Ectodermal cell (in vitro differentiated cells): Measurements from ENCODE around the gene ARHGEF33.

Experiments
- H3K27ac ChIP-seq: 2 replicates; pipeline ENCODE4 v1.7.0; 2013; ENCODE audit warnings: mild to moderate bottlenecking, low read depth, low read length; ENCODE audit not compliant: insufficient read depth, poor library complexity, severe bottlenecking
- H3K27me3 ChIP-seq: 2 replicates; pipeline ENCODE4 v1.7.0; 2013; ENCODE audit warnings: mild to moderate bottlenecking, low read length; ENCODE audit not compliant: insufficient read depth, control insufficient read depth, poor library complexity, severe bottlenecking
- H3K36me3 ChIP-seq: one replicate; pipeline ENCODE4 v1.7.0; 2013; ENCODE audit warnings: low read length; ENCODE audit not compliant: control insufficient read depth, insufficient read depth
- H3K4me1 ChIP-seq: one replicate; pipeline ENCODE4 v1.7.0; 2013; ENCODE audit warnings: low read length; ENCODE audit not compliant: control insufficient read depth, insufficient read depth
- H3K4me3 ChIP-seq: 2 replicates; pipeline ENCODE4 v1.7.0; 2013; ENCODE audit warnings: low read depth, low read length, control low read depth; ENCODE audit not compliant: insufficient read depth
- H3K9me3 ChIP-seq: 2 replicates; pipeline ENCODE4 v1.7.0; 2013; ENCODE audit warnings: mild to moderate bottlenecking, low read length, moderate library complexity; ENCODE audit not compliant: control insufficient read depth
- WGBS, 2 experiments: methylation state at CpG; one replicate each; pipeline ENCODE4 v1.1.7; 2013; ENCODE audit warnings: missing lambda C conversion rate in 2 of 2; 5-methylcytosine and 5-hydroxymethylcytosine counted together

The ARHGEF33 gene

DNA sequence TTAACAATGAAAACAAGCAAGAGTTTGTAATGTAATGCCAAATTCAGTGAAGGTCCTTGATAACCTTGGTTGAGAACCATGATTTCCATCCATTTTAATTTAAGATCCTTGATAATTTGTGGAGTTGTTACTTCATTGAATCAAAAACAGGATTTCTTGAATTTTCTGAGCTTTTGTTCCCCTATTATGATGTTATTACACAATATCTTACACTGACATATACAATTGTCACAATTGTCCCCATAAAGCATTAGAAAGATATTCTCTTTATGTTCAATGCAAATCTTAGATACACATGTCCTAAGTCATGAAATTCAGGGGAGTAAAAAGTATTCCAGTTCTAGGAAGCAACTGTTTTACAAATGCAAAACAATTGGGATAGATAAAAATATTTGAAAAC, 83.6 kb downstream of the ARHGEF33 start:
- Histone ChIP-seq H3K36me3 (no peaks in the 10 kb centered on the region), H3K27ac (no peak overlapping the region), H3K27me3 (no peaks in the 10 kb centered on the region), H3K9me3 (no peaks in the 10 kb centered on the region), H3K4me3 (no peak overlapping the region), H3K4me1 (no peaks in the 10 kb centered on the region)

DNA sequence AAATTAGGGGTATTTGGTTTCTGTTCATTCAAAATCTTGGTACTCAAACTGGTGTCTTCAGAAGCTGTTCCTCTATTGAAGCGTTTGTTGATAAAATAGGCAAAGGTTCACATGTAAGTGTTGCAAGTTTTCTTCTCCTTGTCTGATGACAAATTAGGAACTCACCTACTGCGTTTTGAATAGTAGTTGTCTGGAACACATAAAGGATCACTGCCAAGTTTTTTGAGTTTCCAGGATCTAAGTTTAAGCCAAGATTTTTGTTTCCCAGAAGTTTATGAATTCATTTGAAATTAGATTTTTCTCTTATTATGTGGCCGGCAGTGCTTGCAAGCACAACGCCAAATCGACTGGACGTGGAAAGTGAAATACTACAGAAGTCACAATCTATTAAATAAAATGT, 85.4 kb downstream of the ARHGEF33 start:
- no peak overlapping the region for H3K27ac ChIP-seq
- WGBS, 2 experiments, result 93 to 95% methylated on average over 2 to 6 of the region's 6 CpGs
- no peaks in the 10 kb centered on the region for H3K27me3 ChIP-seq
- no peaks in the 10 kb centered on the region for H3K9me3 ChIP-seq
- H3K36me3 ChIP-seq, result no peaks in the 10 kb centered on the region
- H3K4me3 ChIP-seq, result no peak overlapping the region
- H3K4me1 ChIP-seq, result no peaks in the 10 kb centered on the region

DNA sequence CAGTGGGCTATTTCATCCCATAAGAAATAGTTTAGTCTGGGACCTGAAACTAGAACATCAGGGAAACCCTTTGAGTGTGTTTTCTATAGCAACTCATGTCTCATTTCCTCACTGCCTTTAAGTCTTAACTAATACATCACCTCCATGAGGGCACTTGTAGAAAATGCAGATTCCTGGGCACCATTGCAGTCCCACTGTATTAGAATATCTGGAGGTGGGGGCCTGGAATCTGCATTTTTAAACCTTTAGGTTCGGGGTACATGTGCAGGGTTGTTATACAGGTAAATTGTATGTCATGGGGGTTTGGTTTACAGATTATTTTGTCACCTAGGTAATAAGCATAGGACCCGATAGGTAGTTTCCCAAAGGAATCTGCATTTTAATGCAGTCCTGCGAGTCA, 87.4 kb downstream of the ARHGEF33 start:
- Histone ChIP-seq H3K27ac (no peak overlapping the region), H3K36me3 (no peaks in the 10 kb centered on the region), H3K27me3 (no peaks in the 10 kb centered on the region), H3K4me3 (no peak overlapping the region), H3K4me1 (no peaks in the 10 kb centered on the region), H3K9me3 (no peaks in the 10 kb centered on the region)
- WGBS, 2 experiments, result 95 to 98% methylated on average over 2 to 3 of the region's 3 CpGs

DNA sequence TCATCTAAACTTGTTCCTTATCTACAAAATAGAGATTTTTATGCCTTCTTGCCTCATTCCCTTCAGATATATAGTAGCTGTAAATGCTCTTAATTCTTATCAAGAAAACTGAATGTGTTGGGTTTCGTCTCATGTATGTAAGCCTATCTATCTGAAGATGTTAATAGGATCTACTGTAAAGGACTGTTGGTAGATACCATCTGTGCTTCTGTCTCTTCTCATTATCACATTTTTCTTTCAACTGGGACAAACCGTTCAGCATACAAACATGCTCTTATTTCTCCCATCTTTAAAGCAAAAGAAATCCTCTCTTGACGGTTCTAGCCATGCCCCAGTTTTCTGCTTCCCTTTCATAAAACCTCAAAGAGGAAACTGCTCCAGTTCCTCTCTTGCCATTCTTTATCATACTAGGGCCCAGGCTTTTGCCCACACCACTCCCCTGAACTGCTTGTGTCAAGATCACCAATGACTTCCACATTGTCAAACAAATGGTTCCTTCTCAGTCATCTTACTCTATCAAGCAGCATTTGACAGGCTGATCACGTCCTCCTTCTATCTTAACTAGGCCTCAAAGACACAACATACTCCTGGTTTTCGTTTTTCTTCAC, 88.7 kb downstream of the ARHGEF33 start:
- no peaks in the 10 kb centered on the region for H3K27me3 ChIP-seq
- no peak overlapping the region for H3K4me3 ChIP-seq
- no peaks in the 10 kb centered on the region for H3K36me3 ChIP-seq
- no peaks in the 10 kb centered on the region for H3K4me1 ChIP-seq
- 92 to 93% methylated on average over 5 of the region's 5 CpGs for WGBS, 2 experiments
- no peak overlapping the region for H3K27ac ChIP-seq
- no peaks in the 10 kb centered on the region for H3K9me3 ChIP-seq

DNA sequence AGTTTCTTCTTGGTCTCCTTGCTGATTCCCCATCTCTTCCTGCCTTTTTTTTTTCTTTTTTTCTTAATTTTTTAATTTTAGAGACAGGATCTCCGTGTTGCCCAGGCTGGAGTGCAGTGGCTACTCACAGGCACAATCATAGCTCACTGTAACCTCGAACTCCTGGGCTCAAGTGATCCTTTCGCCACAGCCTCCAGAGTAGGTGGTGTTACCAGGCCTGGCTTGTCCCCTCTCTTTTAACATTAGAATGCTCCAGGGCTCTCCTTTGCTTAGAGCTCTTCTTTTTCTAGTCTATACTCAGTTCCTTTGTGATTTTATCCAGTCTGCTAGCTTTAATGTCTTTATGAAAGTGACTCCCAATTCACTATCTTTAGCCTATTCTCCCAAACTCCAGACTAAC, 89.2 kb downstream of the ARHGEF33 start:
- no peak overlapping the region for H3K4me3 ChIP-seq
- H3K36me3 ChIP-seq, result no peaks in the 10 kb centered on the region
- no peaks in the 10 kb centered on the region for H3K9me3 ChIP-seq
- H3K27me3 ChIP-seq, result no peaks in the 10 kb centered on the region
- H3K27ac ChIP-seq, result no peak overlapping the region
- 90 to 93% methylated on average over 3 of the region's 3 CpGs for WGBS, 2 experiments
- H3K4me1 ChIP-seq, result no peaks in the 10 kb centered on the region

DNA sequence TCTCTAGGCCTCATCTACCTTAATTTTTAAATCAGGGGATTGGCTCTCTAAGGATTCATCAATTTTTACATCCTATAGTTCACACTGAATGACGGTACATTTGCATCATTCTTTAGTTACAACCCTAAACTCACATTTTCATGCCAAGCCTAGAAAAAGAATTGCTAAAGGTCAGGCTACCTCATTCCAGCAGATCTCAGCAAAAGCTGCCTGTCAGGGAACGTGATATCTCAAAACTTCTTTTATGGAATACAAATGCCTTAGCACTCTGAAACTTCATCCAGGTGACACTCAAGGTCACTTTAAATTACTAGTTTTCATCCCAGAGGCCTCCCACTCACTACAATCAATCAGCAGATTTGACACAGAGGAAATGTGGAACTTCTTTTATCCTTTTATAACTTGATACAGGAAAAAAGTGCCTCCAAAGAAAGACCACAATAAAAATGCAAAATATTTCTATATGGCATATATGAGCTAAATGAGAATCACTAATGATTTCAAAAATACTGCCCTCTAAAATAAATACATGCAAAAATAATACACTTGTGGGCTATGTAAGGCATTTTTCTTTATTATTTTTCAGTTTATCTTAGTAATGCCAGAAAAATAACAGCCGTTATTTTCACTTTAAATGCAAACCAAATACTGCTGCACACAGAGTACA, 91.5 kb downstream of the ARHGEF33 start:
- H3K36me3 ChIP-seq, result no peaks in the 10 kb centered on the region
- 97% methylated on average over 3 of the region's 3 CpGs for WGBS, 2 experiments

DNA sequence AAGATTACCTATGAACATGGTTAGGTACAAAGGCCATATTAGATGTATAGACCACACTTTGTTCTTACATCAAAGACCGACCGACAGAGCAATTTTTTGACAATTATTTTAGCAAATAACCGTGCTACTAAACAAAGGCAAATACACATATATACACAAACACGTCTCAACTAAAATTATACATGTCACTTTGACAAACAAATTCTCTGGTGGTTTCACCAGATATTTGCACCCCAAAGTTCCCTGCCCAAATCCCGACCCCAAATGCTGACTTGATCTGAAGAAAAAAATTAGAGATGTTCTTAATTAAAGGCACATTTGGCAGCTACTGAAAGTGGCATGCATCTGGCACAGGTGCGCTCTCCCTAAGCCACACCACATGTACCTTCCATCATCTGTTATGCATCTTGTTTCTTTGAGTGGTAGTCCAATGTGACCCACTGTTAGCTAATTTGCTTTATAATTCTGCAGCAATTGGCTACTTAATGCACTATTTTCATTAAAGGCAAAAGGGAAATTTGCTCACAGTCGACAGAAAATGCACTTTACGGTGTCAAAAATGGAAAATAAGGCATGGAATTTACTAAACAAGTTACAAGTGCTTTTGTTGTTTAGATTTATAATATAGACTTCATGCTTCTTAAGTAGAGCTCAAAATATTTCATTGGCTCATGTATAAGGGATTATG, 92.1 kb downstream of the ARHGEF33 start:
- H3K27ac ChIP-seq, result no peak overlapping the region
- H3K4me3 ChIP-seq, result no peak overlapping the region
- no peaks in the 10 kb centered on the region for H3K36me3 ChIP-seq
- no peaks in the 10 kb centered on the region for H3K9me3 ChIP-seq
- WGBS, 2 experiments, result 93 to 96% methylated on average over 8 of the region's 8 CpGs
- no peaks in the 10 kb centered on the region for H3K27me3 ChIP-seq
- no peaks in the 10 kb centered on the region for H3K4me1 ChIP-seq

More for the DNA sequence above, 91.5 kb downstream of the ARHGEF33 start:
- Histone ChIP-seq H3K4me1 (no peaks in the 10 kb centered on the region), H3K27me3 (no peaks in the 10 kb centered on the region), H3K27ac (no peak overlapping the region), H3K4me3 (no peak overlapping the region), H3K9me3 (no peaks in the 10 kb centered on the region)

DNA sequence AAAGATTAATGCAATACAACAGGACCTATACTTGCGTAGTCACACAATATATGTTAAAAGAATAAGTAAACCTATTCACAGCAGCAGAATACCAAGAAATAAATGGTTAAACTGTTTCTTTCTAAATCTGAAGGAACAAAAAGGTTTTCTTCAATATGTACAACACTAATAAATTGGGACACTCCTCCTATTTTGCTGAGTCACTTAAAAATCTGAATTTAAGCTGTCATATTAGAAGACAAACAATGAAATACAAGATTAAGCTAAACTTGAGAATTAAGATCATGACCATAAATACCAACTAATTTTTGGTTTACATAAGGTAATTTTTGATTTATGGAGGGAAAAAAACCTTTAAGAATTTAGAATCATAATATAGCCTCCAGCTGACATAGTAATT, 92.8 kb downstream of the ARHGEF33 start:
- H3K4me1 ChIP-seq, result no peaks in the 10 kb centered on the region
- no CpG with 5 or more reads among the region's 1 CpG for WGBS, 2 experiments
- H3K27me3 ChIP-seq, result no peaks in the 10 kb centered on the region
- no peak overlapping the region for H3K4me3 ChIP-seq
- no peaks in the 10 kb centered on the region for H3K36me3 ChIP-seq
- no peak overlapping the region for H3K27ac ChIP-seq
- no peaks in the 10 kb centered on the region for H3K9me3 ChIP-seq

DNA sequence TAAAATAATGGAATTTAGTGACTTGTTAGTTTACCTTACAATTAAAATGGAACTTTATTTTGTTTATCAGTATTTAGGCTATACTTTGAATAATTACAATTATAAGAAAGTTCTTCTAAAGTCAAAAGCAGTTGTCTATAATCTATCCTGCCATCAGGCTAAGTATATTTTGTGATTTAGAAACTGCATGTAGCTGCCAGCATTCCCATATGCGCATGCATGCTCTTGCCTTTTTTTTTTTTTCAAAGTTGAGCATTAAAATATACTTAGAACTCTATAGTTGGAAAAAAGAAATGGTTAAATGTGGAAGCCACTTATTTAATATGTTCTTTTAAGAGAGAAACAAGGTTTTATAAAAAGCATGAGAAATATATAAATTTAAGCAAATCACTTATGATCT, 99.0 kb downstream of the ARHGEF33 start:
- 100% methylated on average over 1 of the region's 1 CpG; no CpG with 5 or more reads in 1 of the 2 experiments for WGBS, 2 experiments
- Histone ChIP-seq H3K27me3 (no peaks in the 10 kb centered on the region), H3K9me3 (no peaks in the 10 kb centered on the region), H3K4me1 (no peaks in the 10 kb centered on the region), H3K4me3 (no peak overlapping the region), H3K36me3 (no peaks in the 10 kb centered on the region), H3K27ac (no peak overlapping the region)

DNA sequence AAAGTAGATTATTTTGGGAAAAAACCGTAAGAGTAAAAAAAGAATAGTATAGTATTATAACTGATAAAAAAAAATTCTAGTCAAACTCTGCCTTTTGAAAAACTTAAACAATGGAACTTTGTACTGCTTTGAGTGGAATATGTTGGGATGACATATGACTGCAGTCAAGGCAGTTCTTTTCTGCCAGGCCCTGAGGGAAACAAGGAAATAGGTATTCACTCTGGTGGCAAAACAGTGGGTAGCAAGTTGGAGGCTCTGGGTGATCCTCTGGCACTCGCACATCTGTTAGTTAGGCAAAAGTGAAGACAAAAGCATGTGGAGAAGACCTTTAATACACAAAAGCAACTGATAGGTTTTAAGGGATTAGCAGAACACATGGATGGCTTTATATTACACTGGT, 102.2 kb downstream of the ARHGEF33 start:
- H3K4me3 ChIP-seq, result no peak overlapping the region
- no peaks in the 10 kb centered on the region for H3K27me3 ChIP-seq
- no peaks in the 10 kb centered on the region for H3K9me3 ChIP-seq
- no peak overlapping the region for H3K27ac ChIP-seq
- no peaks in the 10 kb centered on the region for H3K36me3 ChIP-seq
- WGBS, 2 experiments, result 70 to 95% methylated on average over 1 to 2 of the region's 2 CpGs
- no peaks in the 10 kb centered on the region for H3K4me1 ChIP-seq
